ENCODE measurements around the gene MANBA.

MANBA gene

GRCh38 chr4:102685768-102686167 is 75.0 kb downstream of the MANBA start:
- TF ChIP-seq TCF12 (IDR thresholded peaks at IDR 0.05; ENCODE audit: low read depth): no peak
- no peak for TF ChIP-seq USF1 (IDR thresholded peaks at IDR 0.05)
- no peak for TF ChIP-seq CREB1 (IDR thresholded peaks at IDR 0.05; ENCODE audit: low read depth)
- no peak for TF ChIP-seq YY1 (IDR thresholded peaks at IDR 0.05; ENCODE audit: low read depth)

GRCh38 chr4:102684610-102685052 is 76.1 kb downstream of the MANBA start:
- TF ChIP-seq MAX (IDR thresholded peaks at IDR 0.05): no peak
- TF ChIP-seq ZBTB7A (IDR thresholded peaks at IDR 0.05; ENCODE audit: low read depth): no peak
- TF ChIP-seq USF1 (IDR thresholded peaks at IDR 0.05): no peak
- TF ChIP-seq CREB1 (IDR thresholded peaks at IDR 0.05; ENCODE audit: low read depth): no peak
- TF ChIP-seq REST (IDR thresholded peaks at IDR 0.05; ENCODE audit: low read depth): no peak
- no peak for TF ChIP-seq YY1 (IDR thresholded peaks at IDR 0.05; ENCODE audit: low read depth)
- TF ChIP-seq EGR1 (IDR thresholded peaks at IDR 0.05): no peak
- TF ChIP-seq TEAD4 (IDR thresholded peaks at IDR 0.05): no peak
- TF ChIP-seq RAD21 (IDR thresholded peaks at IDR 0.05; ENCODE audit: low read depth): no peak
- TF ChIP-seq NFIC (IDR thresholded peaks at IDR 0.05): no peak

GRCh38 chr4:102683881-102684609 is 76.7 kb downstream of the MANBA start:
- no peak for TF ChIP-seq EP300 (IDR thresholded peaks at IDR 0.05; ENCODE audit: borderline replicate concordance)
- TF ChIP-seq ZBTB7A (IDR thresholded peaks at IDR 0.05; ENCODE audit: low read depth): no peak
- TF ChIP-seq MAX (IDR thresholded peaks at IDR 0.05): no peak
- TF ChIP-seq YY1 (IDR thresholded peaks at IDR 0.05; ENCODE audit: low read depth): no peak

- TF ChIP-seq EP300 (IDR thresholded peaks at IDR 0.05; ENCODE audit: borderline replicate concordance) (no peak), TEAD4 (IDR thresholded peaks at IDR 0.05) (no peak), MAX (IDR thresholded peaks at IDR 0.05) (no peak), YY1 (IDR thresholded peaks at IDR 0.05; ENCODE audit: low read depth) (no peak), ZBTB7A (IDR thresholded peaks at IDR 0.05; ENCODE audit: low read depth) (no peak), REST (IDR thresholded peaks at IDR 0.05; ENCODE audit: low read depth) (no peak), RAD21 (IDR thresholded peaks at IDR 0.05; ENCODE audit: low read depth) (no peak)
Observed at GRCh38 chr4:102678695-102679335, 82.0 kb downstream of the MANBA start.

GRCh38 chr4:102678107-102678506 is 82.7 kb downstream of the MANBA start:
- TF ChIP-seq FOXM1 (IDR thresholded peaks at IDR 0.05; ENCODE audit: borderline replicate concordance, low read depth) (no peak), REST (IDR thresholded peaks at IDR 0.05; ENCODE audit: low read depth) (no peak), EGR1 (IDR thresholded peaks at IDR 0.05) (no peak), YY1 (IDR thresholded peaks at IDR 0.05; ENCODE audit: low read depth) (no peak), USF1 (IDR thresholded peaks at IDR 0.05) (no peak), CEBPB (IDR thresholded peaks at IDR 0.05) (no peak), RAD21 (IDR thresholded peaks at IDR 0.05; ENCODE audit: low read depth) (no peak), MAX (IDR thresholded peaks at IDR 0.05) (no peak), CREB1 (IDR thresholded peaks at IDR 0.05; ENCODE audit: low read depth) (no peak), EP300 (IDR thresholded peaks at IDR 0.05; ENCODE audit: borderline replicate concordance) (no peak), TCF12 (IDR thresholded peaks at IDR 0.05; ENCODE audit: low read depth) (no peak), NFIC (IDR thresholded peaks at IDR 0.05) (no peak), ZBTB7A (IDR thresholded peaks at IDR 0.05; ENCODE audit: low read depth) (no peak), TAF1 (IDR thresholded peaks at IDR 0.05; ENCODE audit: low read depth) (no peak), TEAD4 (IDR thresholded peaks at IDR 0.05) (no peak)
